ENCODE results near the gene NDUFC2. TPM values are rescaled to one million over a fixed set of nuclear protein-coding genes. Genes with fewer than 3 reads are reported as not detected.

Gene NDUFC2
- total and polyA plus RNA-seq, 2 experiments from 2014 or later = 122 to 711 TPM

DNA sequence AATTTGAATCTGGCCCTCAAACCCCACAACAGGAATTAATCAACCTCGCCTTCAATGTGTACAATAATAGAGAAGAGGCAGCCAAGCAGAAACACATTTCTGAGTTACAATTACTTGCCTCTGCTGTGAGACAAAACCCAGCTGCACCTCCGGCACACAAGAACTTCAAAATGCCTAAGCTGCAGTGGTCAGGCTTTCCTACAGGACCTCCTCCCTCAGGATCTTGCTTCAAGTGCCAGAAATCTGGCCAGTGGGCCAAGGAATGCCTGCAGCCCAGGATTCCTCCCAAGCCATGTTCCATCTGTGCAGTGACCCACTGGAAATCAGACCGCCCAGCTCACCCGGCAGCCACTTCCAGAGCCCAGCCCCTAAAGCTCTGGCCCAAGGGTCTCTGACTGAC lies 3.4 kb upstream of the NDUFC2 start:
- H3K4me3 ChIP-seq = no peak overlapping the region
- H3K4me1 ChIP-seq (ENCODE audit: insufficient read depth) = peaks cover 3% of the 10 kb centered on the region; the same call in 1 of the 2 replicates
- DNase-seq (ENCODE audit: low spot score) (no peak), ATAC-seq (no peak)
- H2AFZ ChIP-seq = no peak overlapping the region
- 0 out of 2 replicates have a peak, but pooled peaks cover 4% of the 10 kb centered on the region for H3F3A ChIP-seq (replicated peaks; ENCODE audit: low read depth)
- H4K20me1 ChIP-seq (replicated peaks; ENCODE audit: insufficient read depth) = peaks cover 4% of the 10 kb centered on the region; the same call in 1 of the 2 replicates
- H3K4me3 Mint-ChIP-seq = no peak overlapping the region
- TF ChIP-seq, protein P1, sequence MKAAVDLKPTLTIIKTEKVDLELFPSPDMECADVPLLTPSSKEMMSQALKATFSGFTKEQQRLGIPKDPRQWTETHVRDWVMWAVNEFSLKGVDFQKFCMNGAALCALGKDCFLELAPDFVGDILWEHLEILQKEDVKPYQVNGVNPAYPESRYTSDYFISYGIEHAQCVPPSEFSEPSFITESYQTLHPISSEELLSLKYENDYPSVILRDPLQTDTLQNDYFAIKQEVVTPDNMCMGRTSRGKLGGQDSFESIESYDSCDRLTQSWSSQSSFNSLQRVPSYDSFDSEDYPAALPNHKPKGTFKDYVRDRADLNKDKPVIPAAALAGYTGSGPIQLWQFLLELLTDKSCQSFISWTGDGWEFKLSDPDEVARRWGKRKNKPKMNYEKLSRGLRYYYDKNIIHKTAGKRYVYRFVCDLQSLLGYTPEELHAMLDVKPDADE (IDR thresholded peaks at IDR 0.05) = no peak
- no peak for TF ChIP-seq ZNF331 (CRISPR knock-in tag; IDR thresholded peaks at IDR 0.05; ENCODE audit: low read depth)
- no peak for TF ChIP-seq EZH2phosphoT487 (IDR thresholded peaks at IDR 0.05; ENCODE audit: unreplicated experiment)
- TF ChIP-seq STAT1 (IDR thresholded peaks at IDR 0.05; ENCODE audit: unreplicated experiment) = no peak
- TF ChIP-seq, protein P2, sequence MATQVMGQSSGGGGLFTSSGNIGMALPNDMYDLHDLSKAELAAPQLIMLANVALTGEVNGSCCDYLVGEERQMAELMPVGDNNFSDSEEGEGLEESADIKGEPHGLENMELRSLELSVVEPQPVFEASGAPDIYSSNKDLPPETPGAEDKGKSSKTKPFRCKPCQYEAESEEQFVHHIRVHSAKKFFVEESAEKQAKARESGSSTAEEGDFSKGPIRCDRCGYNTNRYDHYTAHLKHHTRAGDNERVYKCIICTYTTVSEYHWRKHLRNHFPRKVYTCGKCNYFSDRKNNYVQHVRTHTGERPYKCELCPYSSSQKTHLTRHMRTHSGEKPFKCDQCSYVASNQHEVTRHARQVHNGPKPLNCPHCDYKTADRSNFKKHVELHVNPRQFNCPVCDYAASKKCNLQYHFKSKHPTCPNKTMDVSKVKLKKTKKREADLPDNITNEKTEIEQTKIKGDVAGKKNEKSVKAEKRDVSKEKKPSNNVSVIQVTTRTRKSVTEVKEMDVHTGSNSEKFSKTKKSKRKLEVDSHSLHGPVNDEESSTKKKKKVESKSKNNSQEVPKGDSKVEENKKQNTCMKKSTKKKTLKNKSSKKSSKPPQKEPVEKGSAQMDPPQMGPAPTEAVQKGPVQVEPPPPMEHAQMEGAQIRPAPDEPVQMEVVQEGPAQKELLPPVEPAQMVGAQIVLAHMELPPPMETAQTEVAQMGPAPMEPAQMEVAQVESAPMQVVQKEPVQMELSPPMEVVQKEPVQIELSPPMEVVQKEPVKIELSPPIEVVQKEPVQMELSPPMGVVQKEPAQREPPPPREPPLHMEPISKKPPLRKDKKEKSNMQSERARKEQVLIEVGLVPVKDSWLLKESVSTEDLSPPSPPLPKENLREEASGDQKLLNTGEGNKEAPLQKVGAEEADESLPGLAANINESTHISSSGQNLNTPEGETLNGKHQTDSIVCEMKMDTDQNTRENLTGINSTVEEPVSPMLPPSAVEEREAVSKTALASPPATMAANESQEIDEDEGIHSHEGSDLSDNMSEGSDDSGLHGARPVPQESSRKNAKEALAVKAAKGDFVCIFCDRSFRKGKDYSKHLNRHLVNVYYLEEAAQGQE (IDR thresholded peaks at IDR 0.05; ENCODE audit: unreplicated experiment) = no peak
- no peak for TF ChIP-seq JUNB (IDR thresholded peaks at IDR 0.05; ENCODE audit: unreplicated experiment)
- TF ChIP-seq CREB1 (CRISPR knock-in tag; IDR thresholded peaks at IDR 0.05; ENCODE audit: low read depth) = no peak
- TF ChIP-seq, protein P3, sequence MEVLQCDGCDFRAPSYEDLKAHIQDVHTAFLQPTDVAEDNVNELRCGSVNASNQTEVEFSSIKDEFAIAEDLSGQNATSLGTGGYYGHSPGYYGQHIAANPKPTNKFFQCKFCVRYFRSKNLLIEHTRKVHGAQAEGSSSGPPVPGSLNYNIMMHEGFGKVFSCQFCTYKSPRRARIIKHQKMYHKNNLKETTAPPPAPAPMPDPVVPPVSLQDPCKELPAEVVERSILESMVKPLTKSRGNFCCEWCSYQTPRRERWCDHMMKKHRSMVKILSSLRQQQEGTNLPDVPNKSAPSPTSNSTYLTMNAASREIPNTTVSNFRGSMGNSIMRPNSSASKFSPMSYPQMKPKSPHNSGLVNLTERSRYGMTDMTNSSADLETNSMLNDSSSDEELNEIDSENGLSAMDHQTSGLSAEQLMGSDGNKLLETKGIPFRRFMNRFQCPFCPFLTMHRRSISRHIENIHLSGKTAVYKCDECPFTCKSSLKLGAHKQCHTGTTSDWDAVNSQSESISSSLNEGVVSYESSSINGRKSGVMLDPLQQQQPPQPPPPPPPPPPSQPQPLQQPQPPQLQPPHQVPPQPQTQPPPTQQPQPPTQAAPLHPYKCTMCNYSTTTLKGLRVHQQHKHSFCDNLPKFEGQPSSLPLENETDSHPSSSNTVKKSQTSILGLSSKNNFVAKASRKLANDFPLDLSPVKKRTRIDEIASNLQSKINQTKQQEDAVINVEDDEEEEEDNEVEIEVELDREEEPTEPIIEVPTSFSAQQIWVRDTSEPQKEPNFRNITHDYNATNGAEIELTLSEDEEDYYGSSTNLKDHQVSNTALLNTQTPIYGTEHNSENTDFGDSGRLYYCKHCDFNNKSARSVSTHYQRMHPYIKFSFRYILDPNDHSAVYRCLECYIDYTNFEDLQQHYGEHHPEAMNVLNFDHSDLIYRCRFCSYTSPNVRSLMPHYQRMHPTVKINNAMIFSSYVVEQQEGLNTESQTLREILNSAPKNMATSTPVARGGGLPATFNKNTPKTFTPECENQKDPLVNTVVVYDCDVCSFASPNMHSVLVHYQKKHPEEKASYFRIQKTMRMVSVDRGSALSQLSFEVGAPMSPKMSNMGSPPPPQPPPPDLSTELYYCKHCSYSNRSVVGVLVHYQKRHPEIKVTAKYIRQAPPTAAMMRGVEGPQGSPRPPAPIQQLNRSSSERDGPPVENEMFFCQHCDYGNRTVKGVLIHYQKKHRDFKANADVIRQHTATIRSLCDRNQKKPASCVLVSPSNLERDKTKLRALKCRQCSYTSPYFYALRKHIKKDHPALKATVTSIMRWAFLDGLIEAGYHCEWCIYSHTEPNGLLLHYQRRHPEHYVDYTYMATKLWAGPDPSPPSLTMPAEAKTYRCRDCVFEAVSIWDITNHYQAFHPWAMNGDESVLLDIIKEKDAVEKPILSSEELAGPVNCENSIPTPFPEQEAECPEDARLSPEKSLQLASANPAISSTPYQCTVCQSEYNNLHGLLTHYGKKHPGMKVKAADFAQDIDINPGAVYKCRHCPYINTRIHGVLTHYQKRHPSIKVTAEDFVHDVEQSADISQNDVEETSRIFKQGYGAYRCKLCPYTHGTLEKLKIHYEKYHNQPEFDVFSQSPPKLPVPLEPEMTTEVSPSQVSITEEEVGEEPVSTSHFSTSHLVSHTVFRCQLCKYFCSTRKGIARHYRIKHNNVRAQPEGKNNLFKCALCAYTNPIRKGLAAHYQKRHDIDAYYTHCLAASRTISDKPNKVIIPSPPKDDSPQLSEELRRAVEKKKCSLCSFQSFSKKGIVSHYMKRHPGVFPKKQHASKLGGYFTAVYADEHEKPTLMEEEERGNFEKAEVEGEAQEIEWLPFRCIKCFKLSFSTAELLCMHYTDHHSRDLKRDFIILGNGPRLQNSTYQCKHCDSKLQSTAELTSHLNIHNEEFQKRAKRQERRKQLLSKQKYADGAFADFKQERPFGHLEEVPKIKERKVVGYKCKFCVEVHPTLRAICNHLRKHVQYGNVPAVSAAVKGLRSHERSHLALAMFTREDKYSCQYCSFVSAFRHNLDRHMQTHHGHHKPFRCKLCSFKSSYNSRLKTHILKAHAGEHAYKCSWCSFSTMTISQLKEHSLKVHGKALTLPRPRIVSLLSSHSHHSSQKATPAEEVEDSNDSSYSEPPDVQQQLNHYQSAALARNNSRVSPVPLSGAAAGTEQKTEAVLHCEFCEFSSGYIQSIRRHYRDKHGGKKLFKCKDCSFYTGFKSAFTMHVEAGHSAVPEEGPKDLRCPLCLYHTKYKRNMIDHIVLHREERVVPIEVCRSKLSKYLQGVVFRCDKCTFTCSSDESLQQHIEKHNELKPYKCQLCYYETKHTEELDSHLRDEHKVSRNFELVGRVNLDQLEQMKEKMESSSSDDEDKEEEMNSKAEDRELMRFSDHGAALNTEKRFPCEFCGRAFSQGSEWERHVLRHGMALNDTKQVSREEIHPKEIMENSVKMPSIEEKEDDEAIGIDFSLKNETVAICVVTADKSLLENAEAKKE (CRISPR knock-in tag; IDR thresholded peaks at IDR 0.05) = no peak
- no peak for TF ChIP-seq POLR2AphosphoS5 (IDR thresholded peaks at IDR 0.05; ENCODE audit: low read depth)
- TF ChIP-seq, protein P4, sequence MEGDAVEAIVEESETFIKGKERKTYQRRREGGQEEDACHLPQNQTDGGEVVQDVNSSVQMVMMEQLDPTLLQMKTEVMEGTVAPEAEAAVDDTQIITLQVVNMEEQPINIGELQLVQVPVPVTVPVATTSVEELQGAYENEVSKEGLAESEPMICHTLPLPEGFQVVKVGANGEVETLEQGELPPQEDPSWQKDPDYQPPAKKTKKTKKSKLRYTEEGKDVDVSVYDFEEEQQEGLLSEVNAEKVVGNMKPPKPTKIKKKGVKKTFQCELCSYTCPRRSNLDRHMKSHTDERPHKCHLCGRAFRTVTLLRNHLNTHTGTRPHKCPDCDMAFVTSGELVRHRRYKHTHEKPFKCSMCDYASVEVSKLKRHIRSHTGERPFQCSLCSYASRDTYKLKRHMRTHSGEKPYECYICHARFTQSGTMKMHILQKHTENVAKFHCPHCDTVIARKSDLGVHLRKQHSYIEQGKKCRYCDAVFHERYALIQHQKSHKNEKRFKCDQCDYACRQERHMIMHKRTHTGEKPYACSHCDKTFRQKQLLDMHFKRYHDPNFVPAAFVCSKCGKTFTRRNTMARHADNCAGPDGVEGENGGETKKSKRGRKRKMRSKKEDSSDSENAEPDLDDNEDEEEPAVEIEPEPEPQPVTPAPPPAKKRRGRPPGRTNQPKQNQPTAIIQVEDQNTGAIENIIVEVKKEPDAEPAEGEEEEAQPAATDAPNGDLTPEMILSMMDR (conservative IDR thresholded peaks at IDR 0.05; ENCODE audit: low read depth in 2 of 2) = no peak
- TF ChIP-seq NANOG (IDR thresholded peaks at IDR 0.05; ENCODE audit: borderline replicate concordance) = no peak
- no peak for TF ChIP-seq EZH2 (IDR thresholded peaks at IDR 0.05; ENCODE audit: low read depth, unreplicated experiment)
- TF ChIP-seq ZNF114 (CRISPR knock-in tag; IDR thresholded peaks at IDR 0.05) = no peak
- no peaks in the 10 kb centered on the region for H3K9me3 Mint-ChIP-seq
- peaks cover 16% of the 10 kb centered on the region for H3K79me2 ChIP-seq (replicated peaks; ENCODE audit: insufficient read depth)
- no peaks in the 10 kb centered on the region for H3K36me3 ChIP-seq (ENCODE audit: insufficient read depth)
- H3K4me1 Mint-ChIP-seq = peaks cover 5% of the 10 kb centered on the region
- H3K27ac ChIP-seq (ENCODE audit: low read depth) = no peak overlapping the region
- no peaks in the 10 kb centered on the region for H3K27me3 ChIP-seq (ENCODE audit: insufficient read depth)
- no peak overlapping the region for H3K27ac Mint-ChIP-seq
- no peak overlapping the region for H3K4me2 ChIP-seq
- H3K27me3 Mint-ChIP-seq (ENCODE audit: insufficient read depth, low read depth, poor library complexity) = no peaks in the 10 kb centered on the region
- H3K9me2 ChIP-seq (ENCODE audit: insufficient read depth) = 0 out of 2 replicates have a peak, but pooled peaks cover 4% of the 10 kb centered on the region
- H3K36me3 Mint-ChIP-seq (ENCODE audit: low read depth) = no peaks in the 10 kb centered on the region
